Measurements from ENCODE around the gene RMI2. TPM values are rescaled to one million over a fixed set of nuclear protein-coding genes. Genes with fewer than 3 reads are reported as not detected.

Gene RMI2
- polyA plus RNA-seq, 2 of the 4 experiments (the other 2 are of a cell fraction): 24.2 to 26.9 TPM

GRCh38 chr16:11313493-11314308, 31.6 kb upstream of the RMI2 start:
- H3K4me3 ChIP-seq: no peak overlapping the region

GRCh38 chr16:11314309-11314894, 30.9 kb upstream of the RMI2 start:
- Histone ChIP-seq H3K27ac (peak overlapping the region in 1 of 2 experiments; percentile 70; a peak in 1 of 6 replicates), H3K4me2 (no peak overlapping the region), H3K4me1 (peaks cover 22% of the 10 kb centered on the region), H3K4me3 (no peak overlapping the region), H3K9me3 (no peaks in the 10 kb centered on the region)
- DNase-seq (ENCODE audit: low read depth in 1 of 2, low spot score in 1 of 2): no peak
- ATAC-seq: no peak
- POLR2A ChIA-PET: no interaction called here
- CTCF ChIA-PET: interaction anchor here (0.6 kb wide), 1 partner anchor 22 kb away, joined by 3 read pairs; no protein-coding TSS in a partner anchor
- 84% methylated on average over 8 of the region's 8 CpGs for WGBS (ENCODE audit: missing lambda C conversion rate)
- no peak for TF ChIP-seq NR3C1 (IDR thresholded peaks at IDR 0.05)
- no peak for TF ChIP-seq KDM5A (IDR thresholded peaks at IDR 0.05)
- TF ChIP-seq HDAC2 (IDR thresholded peaks at IDR 0.05): no peak
- TF ChIP-seq, protein P1, sequence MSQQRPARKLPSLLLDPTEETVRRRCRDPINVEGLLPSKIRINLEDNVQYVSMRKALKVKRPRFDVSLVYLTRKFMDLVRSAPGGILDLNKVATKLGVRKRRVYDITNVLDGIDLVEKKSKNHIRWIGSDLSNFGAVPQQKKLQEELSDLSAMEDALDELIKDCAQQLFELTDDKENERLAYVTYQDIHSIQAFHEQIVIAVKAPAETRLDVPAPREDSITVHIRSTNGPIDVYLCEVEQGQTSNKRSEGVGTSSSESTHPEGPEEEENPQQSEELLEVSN (IDR thresholded peaks at IDR 0.05; ENCODE audit: borderline replicate concordance, low read depth): no peak
- TF ChIP-seq FOXS1 (CRISPR knock-in tag; IDR thresholded peaks at IDR 0.05): no peak
- TF ChIP-seq BHLHE40 (IDR thresholded peaks at IDR 0.05; ENCODE audit: low read depth, low read length): no peak
- FAIRE-seq: no peak

More at GRCh38 chr16:11313493-11314308, 31.6 kb upstream of the RMI2 start:
- ChIA-PET CTCF (interaction anchor here (0.6 kb wide), 1 partner anchor 21 kb away, joined by 3 read pairs; no protein-coding TSS in a partner anchor), POLR2A (interaction anchor here (2.4 kb wide), 1 partner anchor 58 kb away, joined by 8 read pairs; the partner anchor contains the start of gene SOCS1)
- Histone ChIP-seq H3K4me2 (no peak overlapping the region), H3K4me1 (peaks cover 22% of the 10 kb centered on the region), H3K27ac (peak overlapping the region in 1 of 2 experiments; percentile 78; a peak in 1 of 6 replicates), H3K9me3 (no peaks in the 10 kb centered on the region)
- DNase-seq (ENCODE audit: low read depth in 1 of 2, low spot score in 1 of 2) (no peak), ATAC-seq (no peak), FAIRE-seq (no peak)
- TF ChIP-seq MYC (IDR thresholded peaks at IDR 0.05; ENCODE audit: borderline replicate concordance, low read length) (no peak), REST (IDR thresholded peaks at IDR 0.05) (no peak), HOXB5 (CRISPR knock-in tag; IDR thresholded peaks at IDR 0.05) (no peak), TP53 (CRISPR knock-in tag; IDR thresholded peaks at IDR 0.05) (no peak), FOXS1 (CRISPR knock-in tag; IDR thresholded peaks at IDR 0.05) (no peak), ZFP36 (IDR thresholded peaks at IDR 0.05; ENCODE audit: borderline replicate concordance, partially characterized antibody) (no peak), HDAC2 (IDR thresholded peaks at IDR 0.05) (no peak)
- TF ChIP-seq, protein P2, sequence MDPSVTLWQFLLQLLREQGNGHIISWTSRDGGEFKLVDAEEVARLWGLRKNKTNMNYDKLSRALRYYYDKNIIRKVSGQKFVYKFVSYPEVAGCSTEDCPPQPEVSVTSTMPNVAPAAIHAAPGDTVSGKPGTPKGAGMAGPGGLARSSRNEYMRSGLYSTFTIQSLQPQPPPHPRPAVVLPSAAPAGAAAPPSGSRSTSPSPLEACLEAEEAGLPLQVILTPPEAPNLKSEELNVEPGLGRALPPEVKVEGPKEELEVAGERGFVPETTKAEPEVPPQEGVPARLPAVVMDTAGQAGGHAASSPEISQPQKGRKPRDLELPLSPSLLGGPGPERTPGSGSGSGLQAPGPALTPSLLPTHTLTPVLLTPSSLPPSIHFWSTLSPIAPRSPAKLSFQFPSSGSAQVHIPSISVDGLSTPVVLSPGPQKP (IDR thresholded peaks at IDR 0.05; ENCODE audit: low read depth, low read length): no peak
- TF ChIP-seq, protein P3, sequence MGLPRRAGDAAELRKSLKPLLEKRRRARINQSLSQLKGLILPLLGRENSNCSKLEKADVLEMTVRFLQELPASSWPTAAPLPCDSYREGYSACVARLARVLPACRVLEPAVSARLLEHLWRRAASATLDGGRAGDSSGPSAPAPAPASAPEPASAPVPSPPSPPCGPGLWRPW (IDR thresholded peaks at IDR 0.05): no peak
- 93% methylated on average over 8 of the region's 9 CpGs for WGBS (ENCODE audit: missing lambda C conversion rate)

GRCh38 chr16:11315510-11315909, 29.7 kb upstream of the RMI2 start:
- Histone ChIP-seq H3K4me3 (no peak overlapping the region), H3K9me3 (no peaks in the 10 kb centered on the region), H3K4me1 (peaks cover 27% of the 10 kb centered on the region), H3K4me2 (no peak overlapping the region), H3K27ac (peak overlapping the region; percentile 44 to 70; a peak in 4 of 6 replicates)
- no peak for FAIRE-seq
- peak; percentile 39 to 48; a peak in 3 of 6 replicates for ATAC-seq
- peak in 1 of 2 experiments; percentile 38 for DNase-seq (ENCODE audit: low read depth in 1 of 2, low spot score in 1 of 2)
- 69% methylated on average over 13 of the region's 13 CpGs for WGBS (ENCODE audit: missing lambda C conversion rate)
- POLR2A ChIA-PET: no interaction called here
- CTCF ChIA-PET: interaction anchor here (0.6 kb wide), 1 partner anchor 41 kb away, joined by 3 read pairs; no protein-coding TSS in a partner anchor
- no peak for TF ChIP-seq REST (IDR thresholded peaks at IDR 0.05)
- TF ChIP-seq EHMT2 (IDR thresholded peaks at IDR 0.05; ENCODE audit: low read depth): no peak
- TF ChIP-seq FOSB (CRISPR knock-in tag; IDR thresholded peaks at IDR 0.05): no peak
- TF ChIP-seq JUNB (IDR thresholded peaks at IDR 0.05): no peak
- no peak for TF ChIP-seq TP53 (CRISPR knock-in tag; IDR thresholded peaks at IDR 0.05)
- TF ChIP-seq, protein P3 (IDR thresholded peaks at IDR 0.05): no peak
- TF ChIP-seq FOXS1 (CRISPR knock-in tag; IDR thresholded peaks at IDR 0.05): no peak
- no peak for TF ChIP-seq BCL3 (IDR thresholded peaks at IDR 0.05)
